ENCODE data around the gene ACAN.

The ACAN gene

GRCh38 chr15:88843334-88843733 is 40.1 kb downstream of the ACAN start:
- DNase-seq (ENCODE audit: low read depth): no peak

- DNase-seq (ENCODE audit: low read depth): no peak
These were observed 41.6 kb downstream of the ACAN start for GRCh38 chr15:88844749-88845386.

- no peak for DNase-seq (ENCODE audit: low read depth)
These were observed 42.4 kb downstream of the ACAN start for GRCh38 chr15:88845616-88846015.

- no peak for DNase-seq (ENCODE audit: low read depth)
These were observed 43.9 kb downstream of the ACAN start for GRCh38 chr15:88847144-88847543.

- no peak for DNase-seq (ENCODE audit: low read depth)
These were observed 45.0 kb downstream of the ACAN start for GRCh38 chr15:88848203-88848602.

GRCh38 chr15:88849376-88850072 is 46.3 kb downstream of the ACAN start:
- DNase-seq (ENCODE audit: low read depth): no peak

GRCh38 chr15:88852476-88852875 is 49.2 kb downstream of the ACAN start:
- no peak for DNase-seq (ENCODE audit: low read depth)

GRCh38 chr15:88858934-88859333 is 55.7 kb downstream of the ACAN start:
- DNase-seq (ENCODE audit: low read depth): no peak

- DNase-seq (ENCODE audit: low read depth): no peak
These were observed 56.3 kb downstream of the ACAN start for GRCh38 chr15:88859550-88859949.

- no peak for DNase-seq (ENCODE audit: low read depth)
These were observed 57.0 kb downstream of the ACAN start for GRCh38 chr15:88860212-88860611.

- DNase-seq (ENCODE audit: low read depth): no peak
These were observed 60.2 kb downstream of the ACAN start for GRCh38 chr15:88863412-88863811.

- DNase-seq (ENCODE audit: low read depth): no peak
These were observed 61.7 kb downstream of the ACAN start for GRCh38 chr15:88864861-88865497.

- DNase-seq (ENCODE audit: low read depth): no peak
These were observed 62.4 kb downstream of the ACAN start for GRCh38 chr15:88865498-88866099.

- DNase-seq (ENCODE audit: low read depth): no peak
These were observed 63.2 kb downstream of the ACAN start for GRCh38 chr15:88866295-88866881.

- DNase-seq (ENCODE audit: low read depth): no peak
These were observed 68.1 kb downstream of the ACAN start for GRCh38 chr15:88871313-88871712.

- DNase-seq (ENCODE audit: low read depth): no peak
These were observed 68.9 kb downstream of the ACAN start for GRCh38 chr15:88872106-88872505.

GRCh38 chr15:88872706-88873105 is 69.5 kb downstream of the ACAN start:
- no peak for DNase-seq (ENCODE audit: low read depth)

GRCh38 chr15:88873786-88874185 is 70.5 kb downstream of the ACAN start:
- DNase-seq (ENCODE audit: low read depth): no peak

GRCh38 chr15:88874275-88874674 is 71.0 kb downstream of the ACAN start:
- DNase-seq (ENCODE audit: low read depth): no peak

GRCh38 chr15:88874684-88875083 is 71.4 kb downstream of the ACAN start:
- DNase-seq (ENCODE audit: low read depth): no peak

GRCh38 chr15:88876573-88876972 is 73.3 kb downstream of the ACAN start:
- no peak for DNase-seq (ENCODE audit: low read depth)

- DNase-seq (ENCODE audit: low read depth): no peak
These were observed 74.2 kb downstream of the ACAN start for GRCh38 chr15:88877415-88877814.

GRCh38 chr15:88877906-88878305 is 74.7 kb downstream of the ACAN start:
- DNase-seq (ENCODE audit: low read depth): no peak
